Stimulated activated CD8-positive, alpha-beta memory T cell treated with anti-CD3 and anti-CD28 coated beads, Interleukin-7, amount 100 ng/mL, for 4 hours (primary cell): ENCODE results near the gene SGCD.

ENCODE experiments used
- DNase-seq, 2 donors: peaks; one replicate each; pipeline ENCODE4 v3.0.0-alpha.2; 2020; ENCODE audit warnings: low read depth in 2 of 2

The SGCD gene

GRCh38 chr5:156774273-156774672, 447.3 kb downstream of the SGCD start:
- DNase-seq: no peak

DNA sequence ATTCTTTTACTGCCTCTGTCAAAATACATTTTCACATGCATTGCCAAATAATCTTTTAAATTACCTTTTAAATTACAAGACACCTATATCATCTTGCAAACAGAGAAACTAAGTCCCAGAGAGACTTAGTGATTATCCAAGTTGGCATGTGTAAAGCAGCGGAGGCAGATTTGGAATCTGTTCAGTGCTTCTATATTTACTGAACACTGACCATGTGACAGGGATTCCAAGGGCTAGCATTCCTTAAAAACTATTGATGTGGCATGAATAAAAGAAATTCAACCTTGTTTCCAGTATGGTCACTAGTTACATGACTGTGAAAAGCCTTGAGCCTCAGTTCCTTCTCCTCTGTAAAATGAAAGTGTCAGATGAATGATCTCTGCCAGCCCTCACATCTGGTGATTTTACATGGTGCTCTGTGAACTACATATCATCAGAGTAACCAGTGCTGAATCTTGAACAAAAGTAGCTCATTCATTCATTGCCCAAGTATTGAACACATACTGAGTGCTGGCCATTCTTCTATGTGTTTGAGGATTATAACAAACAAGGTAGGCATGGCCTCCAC, 451.3 kb downstream of the SGCD start:
- DNase-seq: no peak

GRCh38 chr5:156778752-156779151, 451.8 kb downstream of the SGCD start:
- DNase-seq: no peak

DNA sequence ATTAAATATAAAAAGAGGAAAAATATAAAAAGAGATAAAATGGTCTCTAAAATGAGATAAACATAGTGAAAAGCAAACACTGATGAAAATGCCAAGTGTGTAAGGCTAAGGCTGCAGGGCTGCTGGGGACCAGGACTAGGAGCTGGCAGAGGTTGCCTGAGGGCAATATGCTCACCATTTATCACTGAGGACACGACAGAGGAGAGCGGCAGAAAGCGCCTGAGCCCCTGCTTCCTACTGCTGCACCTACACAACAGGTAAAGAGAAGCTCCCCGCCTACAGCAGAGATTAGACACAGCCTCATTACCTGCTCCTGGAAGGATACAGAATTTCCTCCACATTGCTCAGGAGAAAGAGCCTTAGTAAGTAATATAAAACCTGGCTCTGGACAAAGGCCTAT, 452.5 kb downstream of the SGCD start:
- DNase-seq: no peak

DNA sequence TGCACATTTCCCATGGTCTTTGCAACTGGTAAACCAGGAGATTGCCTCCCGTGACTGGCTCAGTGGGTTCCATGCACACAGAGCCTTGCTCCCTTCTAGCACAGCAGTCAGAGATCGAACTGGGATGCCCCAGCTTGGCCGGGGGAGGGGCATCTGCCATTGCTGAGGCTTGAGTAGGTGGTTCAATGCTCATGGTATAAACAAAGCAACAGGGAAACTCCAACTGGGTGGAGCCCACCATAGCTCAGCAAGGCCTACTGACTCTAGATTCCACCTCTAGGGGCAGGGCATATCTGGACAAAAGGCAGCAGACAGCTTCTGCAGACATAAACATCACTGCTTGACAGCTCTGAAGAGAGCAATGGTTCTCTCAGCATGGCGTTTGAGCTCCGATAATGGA, 456.1 kb downstream of the SGCD start:
- no peak for DNase-seq

GRCh38 chr5:156794687-156795086, 467.7 kb downstream of the SGCD start:
- DNase-seq: no peak

- no peak for DNase-seq
These were observed 471.2 kb downstream of the SGCD start for GRCh38 chr5:156798201-156798600.

DNA sequence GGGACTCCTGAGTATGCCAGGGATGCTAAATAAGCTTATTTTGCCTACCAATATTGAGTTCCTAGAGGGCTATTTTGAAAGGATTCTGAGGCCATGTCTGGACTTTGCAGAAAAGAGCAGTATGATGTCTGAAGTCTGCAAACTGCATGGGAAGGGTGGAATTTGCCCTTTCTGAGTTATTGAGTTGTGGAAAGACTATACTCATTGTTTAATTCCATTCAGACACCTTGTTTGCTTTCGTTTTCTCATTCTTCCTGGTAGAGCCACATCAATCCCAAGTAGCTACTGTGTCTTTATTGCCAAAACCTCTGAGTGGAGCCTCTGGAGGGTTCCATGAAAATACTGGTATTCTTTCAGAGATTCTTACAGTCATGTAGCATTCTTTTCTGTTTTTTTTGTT, 472.2 kb downstream of the SGCD start:
- no peak for DNase-seq

DNA sequence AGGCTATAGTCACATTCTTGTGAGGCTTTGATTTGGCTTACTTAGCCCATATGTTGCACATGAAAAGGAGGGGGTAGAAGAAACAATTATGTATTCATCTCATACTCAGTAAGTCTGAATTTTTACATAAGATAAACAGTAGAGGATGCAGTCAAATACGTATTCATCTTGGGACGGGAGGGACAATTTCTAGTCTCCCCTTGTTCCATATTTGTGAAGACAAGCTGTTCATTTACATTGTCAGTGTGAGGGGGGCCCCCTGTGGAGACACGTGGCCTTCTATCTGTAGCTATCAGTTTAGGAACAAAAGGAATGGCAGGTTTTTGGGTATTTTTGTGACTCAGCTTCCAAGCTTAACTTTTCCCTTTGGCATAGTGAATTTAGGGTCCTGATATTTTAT, 474.0 kb downstream of the SGCD start:
- no peak for DNase-seq

DNA sequence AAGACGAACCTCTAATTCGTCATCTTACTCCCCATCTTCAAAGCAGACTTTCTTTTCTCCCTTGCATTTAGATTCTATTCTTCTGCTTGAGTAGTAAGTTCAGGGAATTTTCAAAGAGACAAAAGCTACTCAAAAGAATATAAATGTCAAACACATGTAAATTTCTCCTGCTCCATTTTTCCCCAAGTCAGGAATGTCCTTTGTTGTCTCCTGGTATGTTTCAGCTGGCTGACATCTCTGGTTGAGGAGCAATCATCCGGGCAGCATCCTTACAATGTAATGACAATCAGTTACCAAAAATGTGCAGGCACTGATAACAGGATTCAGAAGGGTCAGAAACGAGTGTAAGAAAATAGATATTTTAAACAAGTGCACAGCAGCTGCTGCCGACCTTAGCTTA, 475.5 kb downstream of the SGCD start:
- no peak for DNase-seq

DNA sequence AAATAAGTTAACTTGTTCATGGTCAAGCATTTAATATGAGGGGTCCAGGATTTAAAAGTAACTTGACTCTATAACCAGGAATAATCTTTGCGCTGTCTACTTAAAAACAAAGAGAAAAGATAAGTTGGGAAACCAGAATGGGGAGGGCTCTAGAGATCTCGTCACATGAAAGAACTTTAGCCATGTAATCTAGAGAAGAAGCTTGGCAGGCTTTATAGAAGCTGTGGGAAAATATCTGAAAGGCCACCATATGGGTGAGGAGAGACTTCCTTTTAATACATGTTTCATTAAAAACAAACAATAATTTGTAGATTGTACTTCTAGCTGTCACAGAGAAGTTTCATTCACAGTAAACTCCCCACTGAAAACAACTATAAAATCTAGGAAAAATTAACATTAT, 476.4 kb downstream of the SGCD start:
- no peak for DNase-seq

DNA sequence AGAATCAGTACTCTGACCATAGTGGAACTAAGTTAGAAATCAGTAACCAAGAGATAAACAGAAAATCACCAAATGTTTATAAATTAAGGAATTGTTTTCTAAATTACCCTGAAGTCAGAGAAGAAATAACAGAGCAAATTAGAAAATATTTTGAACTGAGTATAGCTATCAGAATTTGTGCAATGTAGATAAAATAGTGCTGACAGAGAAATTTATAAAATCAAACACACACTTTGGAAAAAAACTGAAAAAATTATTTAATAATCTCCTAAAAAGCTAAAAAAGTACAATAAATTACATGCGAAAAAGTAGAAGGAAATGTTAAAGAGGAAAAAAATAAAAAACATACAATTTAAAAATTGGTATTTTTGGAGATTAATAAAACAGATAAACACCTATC, 486.0 kb downstream of the SGCD start:
- no peak for DNase-seq

DNA sequence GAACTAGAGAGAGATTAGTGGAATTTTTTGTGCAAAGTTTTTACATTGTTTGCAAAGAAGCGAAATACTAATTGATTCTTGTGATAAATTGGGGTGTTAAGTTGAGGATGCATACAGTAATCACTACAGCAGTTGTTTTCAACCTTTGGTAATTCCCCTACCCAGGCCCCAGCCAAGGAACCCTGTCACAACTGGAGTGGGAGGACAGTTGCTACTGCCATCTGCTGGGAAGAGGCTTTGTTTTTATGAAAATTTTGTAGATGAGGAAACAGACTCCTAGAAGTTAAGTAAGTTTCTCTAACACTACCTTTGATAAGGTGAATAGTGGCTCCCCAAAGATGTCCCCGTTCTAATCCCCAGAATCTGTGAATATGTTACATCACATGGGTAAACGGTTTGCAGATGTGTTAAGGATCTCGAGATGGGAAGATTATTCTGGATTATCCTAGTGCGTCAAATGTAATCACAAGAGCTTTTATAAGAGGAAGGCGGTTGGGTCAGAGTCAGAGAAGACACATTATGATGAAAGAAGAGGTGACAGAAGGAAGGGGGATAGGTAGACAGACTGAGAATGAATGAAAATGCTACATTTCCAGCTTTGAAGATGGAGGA, 489.1 kb downstream of the SGCD start:
- DNase-seq: no peak
